Activated naive CD8-positive, alpha-beta T cell treated with anti-CD3 and anti-CD28 coated beads for 36 hours (primary cell): Measurements from ENCODE around the gene FMN2. TPM values are rescaled to one million over a fixed set of nuclear protein-coding genes. Genes with fewer than 3 reads are reported as not detected.

Experiments used
- DNase-seq: peaks from one replicate; pipeline ENCODE4 v3.0.0; 2021
- H3K27ac Mint-ChIP-seq: one replicate; pipeline ENCODE4 v1.8.0; 2022; ENCODE audit warnings: mild to moderate bottlenecking, moderate library complexity, mixed read lengths
- H3K27me3 Mint-ChIP-seq: one replicate; pipeline ENCODE4 v1.8.0; 2022; ENCODE audit warnings: mild to moderate bottlenecking, mixed read lengths
- H3K36me3 Mint-ChIP-seq: one replicate; pipeline ENCODE4 v1.8.0; 2021; ENCODE audit warnings: mild to moderate bottlenecking, mixed read lengths
- H3K4me1 Mint-ChIP-seq: one replicate; pipeline ENCODE4 v1.8.0; 2021; ENCODE audit warnings: mixed read lengths
- H3K4me3 Mint-ChIP-seq: one replicate; pipeline ENCODE4 v1.8.0; 2022; ENCODE audit warnings: mild to moderate bottlenecking, moderate library complexity, mixed read lengths
- H3K9me3 Mint-ChIP-seq: one replicate; pipeline ENCODE4 v1.8.0; 2022; ENCODE audit warnings: mixed read lengths
- total RNA-seq, 2 experiments: library from RNA; stranded (reverse); gene quantifications; one replicate each; pipeline ENCODE4 v1.2.3, GENCODE V29; 2021

Gene FMN2
- total RNA-seq, 2 experiments from 2014 or later, result not detected

- H3K4me3 Mint-ChIP-seq, result no peak overlapping the region
- no peaks in the 10 kb centered on the region for H3K36me3 Mint-ChIP-seq
- DNase-seq, result no peak
- H3K4me1 Mint-ChIP-seq, result no peaks in the 10 kb centered on the region
- H3K27ac Mint-ChIP-seq, result no peak overlapping the region
- H3K27me3 Mint-ChIP-seq, result no peaks in the 10 kb centered on the region
- peaks cover 1% of the 10 kb centered on the region for H3K9me3 Mint-ChIP-seq
Measured at GRCh38 chr1:240423246-240423924, 331.7 kb downstream of the FMN2 start.

GRCh38 chr1:240424740-240425464, 333.2 kb downstream of the FMN2 start:
- Mint-ChIP-seq H3K27me3 (no peaks in the 10 kb centered on the region), H3K9me3 (peaks cover 1% of the 10 kb centered on the region), H3K27ac (no peak overlapping the region), H3K36me3 (no peaks in the 10 kb centered on the region), H3K4me3 (no peak overlapping the region), H3K4me1 (no peaks in the 10 kb centered on the region)
- DNase-seq, result no peak

GRCh38 chr1:240426051-240426450, 334.4 kb downstream of the FMN2 start:
- H3K9me3 Mint-ChIP-seq, result peaks cover 1% of the 10 kb centered on the region
- H3K27ac Mint-ChIP-seq, result no peak overlapping the region
- no peaks in the 10 kb centered on the region for H3K4me1 Mint-ChIP-seq
- no peak overlapping the region for H3K4me3 Mint-ChIP-seq
- no peaks in the 10 kb centered on the region for H3K36me3 Mint-ChIP-seq
- H3K27me3 Mint-ChIP-seq, result no peaks in the 10 kb centered on the region
- DNase-seq, result no peak

- Mint-ChIP-seq H3K27ac (no peak overlapping the region), H3K36me3 (no peaks in the 10 kb centered on the region), H3K27me3 (no peaks in the 10 kb centered on the region), H3K9me3 (no peaks in the 10 kb centered on the region), H3K4me1 (no peaks in the 10 kb centered on the region), H3K4me3 (no peak overlapping the region)
- DNase-seq, result no peak
Measured at GRCh38 chr1:240435996-240436566, 344.4 kb downstream of the FMN2 start.

- no peaks in the 10 kb centered on the region for H3K36me3 Mint-ChIP-seq
- H3K9me3 Mint-ChIP-seq, result no peaks in the 10 kb centered on the region
- no peaks in the 10 kb centered on the region for H3K4me1 Mint-ChIP-seq
- DNase-seq, result no peak
- H3K27me3 Mint-ChIP-seq, result no peaks in the 10 kb centered on the region
- H3K27ac Mint-ChIP-seq, result no peak overlapping the region
- no peak overlapping the region for H3K4me3 Mint-ChIP-seq
Measured at GRCh38 chr1:240441669-240442068, 350.0 kb downstream of the FMN2 start.

GRCh38 chr1:240445369-240445768, 353.7 kb downstream of the FMN2 start:
- H3K27ac Mint-ChIP-seq, result no peak overlapping the region
- no peak for DNase-seq
- H3K4me1 Mint-ChIP-seq, result no peaks in the 10 kb centered on the region
- H3K9me3 Mint-ChIP-seq, result no peaks in the 10 kb centered on the region
- no peaks in the 10 kb centered on the region for H3K36me3 Mint-ChIP-seq
- no peaks in the 10 kb centered on the region for H3K27me3 Mint-ChIP-seq
- H3K4me3 Mint-ChIP-seq, result no peak overlapping the region

- DNase-seq, result no peak
- Mint-ChIP-seq H3K4me1 (no peaks in the 10 kb centered on the region), H3K27me3 (no peaks in the 10 kb centered on the region), H3K27ac (no peak overlapping the region), H3K9me3 (no peaks in the 10 kb centered on the region), H3K4me3 (no peak overlapping the region), H3K36me3 (no peaks in the 10 kb centered on the region)
Measured at GRCh38 chr1:240455228-240455821, 363.6 kb downstream of the FMN2 start.

- Mint-ChIP-seq H3K36me3 (no peaks in the 10 kb centered on the region), H3K27me3 (no peaks in the 10 kb centered on the region), H3K4me3 (no peak overlapping the region), H3K9me3 (no peaks in the 10 kb centered on the region), H3K4me1 (no peaks in the 10 kb centered on the region), H3K27ac (no peak overlapping the region)
- DNase-seq, result no peak
Measured at GRCh38 chr1:240457203-240457602, 365.5 kb downstream of the FMN2 start.

- Mint-ChIP-seq H3K4me3 (no peak overlapping the region), H3K27ac (no peak overlapping the region), H3K4me1 (no peaks in the 10 kb centered on the region), H3K36me3 (no peaks in the 10 kb centered on the region), H3K27me3 (no peaks in the 10 kb centered on the region), H3K9me3 (no peaks in the 10 kb centered on the region)
- DNase-seq, result no peak
Measured at GRCh38 chr1:240462277-240462676, 370.6 kb downstream of the FMN2 start.

GRCh38 chr1:240462766-240463395, 371.2 kb downstream of the FMN2 start:
- H3K4me3 Mint-ChIP-seq, result no peak overlapping the region
- DNase-seq, result no peak
- no peaks in the 10 kb centered on the region for H3K4me1 Mint-ChIP-seq
- H3K27ac Mint-ChIP-seq, result no peak overlapping the region
- H3K9me3 Mint-ChIP-seq, result no peaks in the 10 kb centered on the region
- H3K27me3 Mint-ChIP-seq, result no peaks in the 10 kb centered on the region
- H3K36me3 Mint-ChIP-seq, result no peaks in the 10 kb centered on the region

GRCh38 chr1:240464099-240464498, 372.4 kb downstream of the FMN2 start:
- H3K27me3 Mint-ChIP-seq, result no peaks in the 10 kb centered on the region
- no peak overlapping the region for H3K27ac Mint-ChIP-seq
- H3K9me3 Mint-ChIP-seq, result no peaks in the 10 kb centered on the region
- no peaks in the 10 kb centered on the region for H3K4me1 Mint-ChIP-seq
- DNase-seq, result no peak
- H3K4me3 Mint-ChIP-seq, result no peak overlapping the region
- no peaks in the 10 kb centered on the region for H3K36me3 Mint-ChIP-seq

GRCh38 chr1:240465531-240465940, 373.9 kb downstream of the FMN2 start:
- Mint-ChIP-seq H3K27me3 (peaks cover 3% of the 10 kb centered on the region), H3K27ac (no peak overlapping the region), H3K4me1 (no peaks in the 10 kb centered on the region), H3K4me3 (no peak overlapping the region), H3K36me3 (no peaks in the 10 kb centered on the region), H3K9me3 (no peaks in the 10 kb centered on the region)
- DNase-seq, result no peak

- Mint-ChIP-seq H3K9me3 (no peaks in the 10 kb centered on the region), H3K4me1 (no peaks in the 10 kb centered on the region), H3K27me3 (peaks cover 3% of the 10 kb centered on the region), H3K4me3 (no peak overlapping the region), H3K36me3 (no peaks in the 10 kb centered on the region), H3K27ac (no peak overlapping the region)
- DNase-seq, result no peak
Measured at GRCh38 chr1:240466509-240466908, 374.8 kb downstream of the FMN2 start.

GRCh38 chr1:240467895-240468294, 376.2 kb downstream of the FMN2 start:
- Mint-ChIP-seq H3K27ac (no peak overlapping the region), H3K4me3 (no peak overlapping the region), H3K27me3 (peaks cover 5% of the 10 kb centered on the region), H3K9me3 (no peaks in the 10 kb centered on the region), H3K4me1 (no peaks in the 10 kb centered on the region), H3K36me3 (no peaks in the 10 kb centered on the region)
- no peak for DNase-seq

GRCh38 chr1:240468656-240469055, 377.0 kb downstream of the FMN2 start:
- H3K4me1 Mint-ChIP-seq, result no peaks in the 10 kb centered on the region
- no peak overlapping the region for H3K27ac Mint-ChIP-seq
- peaks cover 5% of the 10 kb centered on the region for H3K27me3 Mint-ChIP-seq
- no peak overlapping the region for H3K4me3 Mint-ChIP-seq
- no peaks in the 10 kb centered on the region for H3K9me3 Mint-ChIP-seq
- DNase-seq, result no peak
- H3K36me3 Mint-ChIP-seq, result no peaks in the 10 kb centered on the region
